GM12873 (cell line): ENCODE measurements around the gene CACNA1F.

Experiments
- CTCF ChIP-seq: IDR thresholded peaks from 2 replicates; pipeline ENCODE4 v1.5.1; 2012; ENCODE audit warnings: low read depth, mild to moderate bottlenecking, moderate library complexity, low read length, control low read depth; ENCODE audit not compliant: insufficient read depth; ENCODE audit errors: missing control alignments

The CACNA1F gene

GRCh38 chrX:49177873-49178480, 55.2 kb downstream of the CACNA1F start:
- TF ChIP-seq CTCF = no peak

GRCh38 chrX:49177338-49177833, 55.8 kb downstream of the CACNA1F start:
- peak; percentile 22 for TF ChIP-seq CTCF

- no peak for TF ChIP-seq CTCF
Observed at GRCh38 chrX:49176421-49177326, 56.5 kb downstream of the CACNA1F start.

- no peak for TF ChIP-seq CTCF
Observed at GRCh38 chrX:49175435-49176274, 57.5 kb downstream of the CACNA1F start.

GRCh38 chrX:49174723-49175122, 58.4 kb downstream of the CACNA1F start:
- no peak for TF ChIP-seq CTCF

GRCh38 chrX:49172280-49172780, 60.8 kb downstream of the CACNA1F start:
- TF ChIP-seq CTCF = no peak

GRCh38 chrX:49171752-49172279, 61.3 kb downstream of the CACNA1F start, which contains the start of gene PLP2:
TSS of gene PLP2 (plus strand) at chrX:49171898. CDS start at chrX:49172001, 103 bp downstream.
- TF ChIP-seq CTCF = no peak
